ENCODE measurements around the gene FBXL7.

Gene FBXL7

GRCh38 chr5:15762668-15763067 is 262.7 kb downstream of the FBXL7 start:
- Histone ChIP-seq H3K9me3 (ENCODE audit: insufficient read depth, low read length) (no peaks in the 10 kb centered on the region), H2AFZ (ENCODE audit: low read depth, low read length) (no peak overlapping the region), H3K4me3 (ENCODE audit: low read length) (no peak overlapping the region), H3K4me2 (ENCODE audit: low read length) (no peak overlapping the region), H3K4me1 (ENCODE audit: low read length) (no peaks in the 10 kb centered on the region; the same call in 1 of the 2 replicates), H4K20me1 (ENCODE audit: insufficient read depth, low read length) (no peaks in the 10 kb centered on the region), H3K9ac (ENCODE audit: low read length) (no peak overlapping the region), H3K79me2 (ENCODE audit: low read length) (no peaks in the 10 kb centered on the region), H3K36me3 (replicated peaks; ENCODE audit: low read depth, low read length) (no peaks in the 10 kb centered on the region), H3K27ac (ENCODE audit: low read length) (no peak overlapping the region), H3K27me3 (ENCODE audit: low read depth, low read length) (no peaks in the 10 kb centered on the region)
- TF ChIP-seq EZH2phosphoT487 (IDR thresholded peaks at IDR 0.05; ENCODE audit: low read depth) = no peak
- TF ChIP-seq, protein P1, sequence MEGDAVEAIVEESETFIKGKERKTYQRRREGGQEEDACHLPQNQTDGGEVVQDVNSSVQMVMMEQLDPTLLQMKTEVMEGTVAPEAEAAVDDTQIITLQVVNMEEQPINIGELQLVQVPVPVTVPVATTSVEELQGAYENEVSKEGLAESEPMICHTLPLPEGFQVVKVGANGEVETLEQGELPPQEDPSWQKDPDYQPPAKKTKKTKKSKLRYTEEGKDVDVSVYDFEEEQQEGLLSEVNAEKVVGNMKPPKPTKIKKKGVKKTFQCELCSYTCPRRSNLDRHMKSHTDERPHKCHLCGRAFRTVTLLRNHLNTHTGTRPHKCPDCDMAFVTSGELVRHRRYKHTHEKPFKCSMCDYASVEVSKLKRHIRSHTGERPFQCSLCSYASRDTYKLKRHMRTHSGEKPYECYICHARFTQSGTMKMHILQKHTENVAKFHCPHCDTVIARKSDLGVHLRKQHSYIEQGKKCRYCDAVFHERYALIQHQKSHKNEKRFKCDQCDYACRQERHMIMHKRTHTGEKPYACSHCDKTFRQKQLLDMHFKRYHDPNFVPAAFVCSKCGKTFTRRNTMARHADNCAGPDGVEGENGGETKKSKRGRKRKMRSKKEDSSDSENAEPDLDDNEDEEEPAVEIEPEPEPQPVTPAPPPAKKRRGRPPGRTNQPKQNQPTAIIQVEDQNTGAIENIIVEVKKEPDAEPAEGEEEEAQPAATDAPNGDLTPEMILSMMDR (IDR thresholded peaks at IDR 0.05; ENCODE audit: low read depth, low read length) = no peak

DNA sequence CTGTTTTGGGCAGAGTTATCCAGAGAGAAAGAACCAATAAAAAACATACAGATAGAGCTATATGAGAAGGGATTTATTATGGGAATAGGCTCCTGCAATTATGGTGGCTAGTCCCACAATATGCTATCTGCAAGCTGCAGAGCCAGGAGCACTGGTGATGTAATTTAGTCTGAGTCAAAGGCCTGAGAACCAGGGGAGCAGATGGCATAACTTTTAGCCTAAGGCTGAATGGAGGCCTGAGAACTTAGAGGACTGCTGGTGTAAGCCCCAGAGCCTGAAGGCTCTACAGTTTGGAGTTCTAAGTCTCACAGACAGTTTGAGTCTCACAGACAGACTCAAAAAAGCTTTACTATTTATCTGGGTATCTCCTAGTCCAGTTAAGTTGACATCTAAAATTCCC is 263.8 kb downstream of the FBXL7 start:
- Histone ChIP-seq H3K9ac (ENCODE audit: low read length) (no peak overlapping the region), H3K79me2 (ENCODE audit: low read length) (no peaks in the 10 kb centered on the region), H4K20me1 (ENCODE audit: insufficient read depth, low read length) (no peaks in the 10 kb centered on the region), H3K4me1 (ENCODE audit: low read length) (no peaks in the 10 kb centered on the region; the same call in 1 of the 2 replicates), H3K36me3 (replicated peaks; ENCODE audit: low read depth, low read length) (no peaks in the 10 kb centered on the region), H3K27me3 (ENCODE audit: low read depth, low read length) (no peaks in the 10 kb centered on the region), H3K4me2 (ENCODE audit: low read length) (no peak overlapping the region), H3K9me3 (ENCODE audit: insufficient read depth, low read length) (no peaks in the 10 kb centered on the region), H3K4me3 (ENCODE audit: low read length) (no peak overlapping the region), H2AFZ (ENCODE audit: low read depth, low read length) (no peak overlapping the region), H3K27ac (ENCODE audit: low read length) (no peak overlapping the region)
- no peak for TF ChIP-seq EZH2phosphoT487 (IDR thresholded peaks at IDR 0.05; ENCODE audit: low read depth)
- TF ChIP-seq, protein P1 (IDR thresholded peaks at IDR 0.05; ENCODE audit: low read depth, low read length) = no peak

DNA sequence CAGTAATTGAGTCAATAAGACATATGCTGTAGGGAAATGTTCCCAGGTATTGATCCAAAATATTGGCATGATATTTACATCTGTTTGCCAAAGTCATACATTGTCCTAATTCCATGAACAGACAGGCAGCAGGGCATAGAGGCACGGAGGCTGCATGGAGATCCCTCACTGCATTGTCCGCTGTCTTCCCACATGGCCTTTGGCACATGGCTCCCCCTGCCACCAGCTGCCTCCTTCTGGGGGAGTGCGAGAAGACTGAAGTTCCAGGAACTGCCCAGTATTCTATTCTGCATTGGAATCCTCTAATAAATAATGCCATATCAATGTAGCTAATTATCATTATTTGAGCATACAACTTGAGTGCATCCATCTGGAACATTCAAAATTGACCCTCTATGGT is 269.0 kb downstream of the FBXL7 start:
- no peaks in the 10 kb centered on the region for H3K79me2 ChIP-seq (ENCODE audit: low read length)
- H3K36me3 ChIP-seq (replicated peaks; ENCODE audit: low read depth, low read length) = no peaks in the 10 kb centered on the region
- no peaks in the 10 kb centered on the region; the same call in 1 of the 2 replicates for H3K4me1 ChIP-seq (ENCODE audit: low read length)
- TF ChIP-seq EZH2phosphoT487 (IDR thresholded peaks at IDR 0.05; ENCODE audit: low read depth) = no peak
- TF ChIP-seq, protein P1 (IDR thresholded peaks at IDR 0.05; ENCODE audit: low read depth, low read length) = no peak
- no peak overlapping the region for H3K9ac ChIP-seq (ENCODE audit: low read length)
- H3K27me3 ChIP-seq (ENCODE audit: low read depth, low read length) = no peaks in the 10 kb centered on the region
- no peaks in the 10 kb centered on the region for H3K9me3 ChIP-seq (ENCODE audit: insufficient read depth, low read length)
- H3K4me3 ChIP-seq (ENCODE audit: low read length) = no peak overlapping the region
- no peak overlapping the region for H3K27ac ChIP-seq (ENCODE audit: low read length)
- no peaks in the 10 kb centered on the region for H4K20me1 ChIP-seq (ENCODE audit: insufficient read depth, low read length)
- no peak overlapping the region for H3K4me2 ChIP-seq (ENCODE audit: low read length)
- H2AFZ ChIP-seq (ENCODE audit: low read depth, low read length) = no peak overlapping the region

- no peaks in the 10 kb centered on the region for H3K4me1 ChIP-seq (ENCODE audit: low read length)
- no peak overlapping the region for H2AFZ ChIP-seq (ENCODE audit: low read depth, low read length)
- no peak overlapping the region for H3K27ac ChIP-seq (ENCODE audit: low read length)
- H3K9me3 ChIP-seq (ENCODE audit: insufficient read depth, low read length) = no peaks in the 10 kb centered on the region
- H3K36me3 ChIP-seq (replicated peaks; ENCODE audit: low read depth, low read length) = no peaks in the 10 kb centered on the region
- no peak overlapping the region for H3K4me3 ChIP-seq (ENCODE audit: low read length)
- no peak for TF ChIP-seq EZH2phosphoT487 (IDR thresholded peaks at IDR 0.05; ENCODE audit: low read depth)
- TF ChIP-seq, protein P1 (IDR thresholded peaks at IDR 0.05; ENCODE audit: low read depth, low read length) = no peak
- H3K27me3 ChIP-seq (ENCODE audit: low read depth, low read length) = no peaks in the 10 kb centered on the region
- H3K79me2 ChIP-seq (ENCODE audit: low read length) = no peaks in the 10 kb centered on the region
- H4K20me1 ChIP-seq (ENCODE audit: insufficient read depth, low read length) = no peaks in the 10 kb centered on the region
- H3K4me2 ChIP-seq (ENCODE audit: low read length) = no peak overlapping the region
- no peak overlapping the region for H3K9ac ChIP-seq (ENCODE audit: low read length)
Observed at GRCh38 chr5:15772131-15772530, 272.2 kb downstream of the FBXL7 start.

Data from OCI-LY3 (cell line).